IPS-11a (cell line): ENCODE measurements around the gene DUOX2.
"Not testable (repeated sequence)": the region's sequence is repeated elsewhere in the genome, so short reads cannot be mapped to it uniquely, and the experiment has no call there.

Experiments
- H3K4me3 ChIP-seq: one replicate; pipeline ENCODE4 v1.5.1; 2013; ENCODE audit warnings: low read depth, low read length, control low read depth

The DUOX2 gene

DNA sequence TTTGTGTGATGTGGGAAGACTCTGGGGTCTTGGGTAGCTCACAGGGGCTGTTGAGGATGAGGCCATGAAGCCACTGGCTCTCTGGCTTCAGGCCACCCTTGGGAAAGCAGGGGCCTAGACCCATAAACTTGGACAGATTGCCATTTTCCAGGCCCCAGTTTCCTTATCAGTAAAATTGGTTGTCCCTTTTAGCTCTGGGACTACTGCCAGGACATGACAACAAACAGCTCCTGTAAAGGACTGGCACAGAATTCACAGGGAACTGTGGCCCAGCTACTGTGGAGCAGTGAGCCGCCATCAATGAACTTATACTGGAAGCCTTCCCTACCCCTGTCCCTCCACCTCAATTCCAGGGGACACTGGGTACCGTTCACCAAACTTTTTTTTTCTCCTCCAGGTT is 36.6 kb downstream of the DUOX2 start:
- H3K4me3 ChIP-seq: not testable (repeated sequence)

DNA sequence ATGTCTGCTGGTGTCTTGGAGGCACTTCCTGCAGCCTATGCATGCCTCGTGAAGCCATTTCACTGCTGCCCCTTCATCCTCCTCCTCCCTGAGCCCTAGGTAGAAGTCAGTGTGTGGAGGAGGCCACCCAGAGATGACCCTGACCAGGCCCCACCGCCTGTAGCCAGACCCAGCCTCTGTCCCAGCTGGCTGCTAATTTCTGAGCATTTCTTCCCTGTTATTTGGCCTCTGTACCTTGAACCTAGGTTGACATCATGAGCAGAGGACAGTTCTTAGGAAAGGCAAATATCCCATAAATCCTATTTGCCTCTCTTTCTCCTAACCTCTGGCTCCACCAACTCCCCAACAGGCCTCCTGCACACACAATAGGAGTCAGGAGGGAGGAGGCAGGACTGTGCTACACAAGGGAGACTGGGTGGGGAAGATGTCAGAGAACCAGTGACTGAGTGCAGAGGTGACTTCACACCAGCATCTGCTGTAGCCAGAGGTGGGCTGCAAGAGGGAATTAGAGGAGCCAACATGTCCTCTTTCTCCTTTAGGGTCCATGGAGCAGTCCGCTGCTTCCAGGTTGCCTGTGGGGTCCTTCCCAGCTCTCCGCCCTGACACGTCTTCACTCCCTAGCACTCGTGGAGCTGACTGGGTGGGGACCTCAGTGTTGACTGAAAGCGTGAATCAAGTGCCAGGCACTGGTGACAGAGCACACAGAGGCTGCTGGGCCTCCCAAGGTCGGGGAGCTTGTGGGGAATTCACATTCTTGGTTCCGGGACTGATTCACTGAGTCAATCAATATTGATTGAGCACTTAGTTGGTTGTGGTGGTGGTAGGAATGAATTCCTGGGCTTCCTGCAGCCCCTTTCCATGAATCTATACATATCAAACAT is 38.3 kb downstream of the DUOX2 start:
- not testable (repeated sequence) for H3K4me3 ChIP-seq

DNA sequence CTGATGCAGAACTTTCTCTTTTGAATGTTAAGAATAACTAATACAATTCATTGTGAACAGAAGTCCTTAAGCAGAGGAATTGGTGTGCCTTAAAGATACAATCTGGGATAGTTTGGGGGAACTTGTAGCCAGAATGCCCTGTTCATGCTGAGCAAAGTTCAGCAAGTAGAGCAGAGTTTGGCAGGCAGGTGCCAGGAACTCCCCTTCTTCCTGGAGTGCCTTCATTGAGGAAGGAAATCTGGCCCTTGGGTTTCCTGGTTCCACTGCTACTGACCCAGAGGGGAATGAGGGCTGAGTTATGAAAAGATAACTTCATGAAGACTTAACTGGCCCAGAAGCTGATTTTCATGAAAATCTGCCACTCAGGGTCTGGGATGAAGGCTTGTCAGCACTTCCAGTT is 40.4 kb downstream of the DUOX2 start:
- H3K4me3 ChIP-seq: not testable (repeated sequence)

DNA sequence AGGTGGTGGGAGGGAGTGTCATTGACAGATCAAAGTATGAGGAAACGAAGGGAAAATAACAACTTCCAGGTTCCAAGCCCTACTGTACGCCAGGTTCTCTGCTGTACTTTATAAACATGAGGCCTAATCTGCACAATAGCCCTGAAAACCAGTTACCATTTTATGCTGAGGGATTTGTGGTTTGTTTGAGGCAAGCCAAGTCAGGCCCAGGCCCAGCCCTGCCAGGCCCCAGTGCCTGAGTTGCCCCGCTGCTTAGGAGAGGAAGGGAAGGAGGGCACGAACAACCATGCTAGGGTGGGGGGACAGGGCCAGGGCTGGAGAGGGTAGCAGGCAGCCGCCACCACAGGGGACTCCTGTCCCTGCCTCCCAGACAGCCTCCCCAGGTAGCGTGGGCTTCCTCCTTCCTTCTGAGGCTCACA is 44.0 kb downstream of the DUOX2 start:
- H3K4me3 ChIP-seq: not testable (repeated sequence)

DNA sequence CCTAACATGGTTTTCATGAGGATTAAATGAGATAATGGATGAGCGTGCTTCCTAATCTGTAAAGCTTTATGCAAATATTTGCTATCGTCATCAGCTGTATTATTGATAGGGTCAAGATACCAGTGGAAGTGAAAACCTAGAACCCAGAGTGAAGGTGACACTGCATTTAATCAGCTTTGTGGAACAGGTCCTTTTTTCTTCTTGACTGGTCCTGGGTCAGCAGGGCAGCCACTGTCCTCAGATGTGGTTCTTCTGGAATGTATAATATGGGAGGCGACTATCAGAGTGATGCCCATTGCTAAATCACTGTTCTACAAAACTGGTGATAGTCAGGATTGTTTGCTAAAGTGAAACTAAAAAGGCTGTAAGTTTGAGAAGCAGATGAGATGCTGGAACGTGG is 49.6 kb downstream of the DUOX2 start:
- H3K4me3 ChIP-seq: no peak overlapping the region

DNA sequence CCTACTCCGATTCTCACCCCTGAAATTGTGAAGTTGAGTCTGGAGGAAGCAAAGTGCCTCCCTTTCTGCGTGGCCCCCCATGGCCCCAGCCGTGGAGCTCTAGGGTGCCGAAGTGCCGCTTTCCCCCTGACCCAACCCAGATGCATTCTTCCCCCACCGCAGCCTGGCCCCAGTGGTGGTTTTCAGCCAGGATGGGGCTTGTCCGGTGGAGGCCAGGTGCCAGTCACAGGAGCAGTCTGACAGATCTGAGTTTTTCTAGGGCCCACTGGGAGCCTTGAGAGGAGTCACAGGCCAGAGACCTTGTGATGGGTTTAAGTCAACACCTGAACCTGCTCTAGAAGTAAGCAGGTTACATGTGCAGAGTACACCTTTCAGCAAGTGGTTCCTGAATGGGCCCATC is 51.7 kb downstream of the DUOX2 start:
- not testable (repeated sequence) for H3K4me3 ChIP-seq

DNA sequence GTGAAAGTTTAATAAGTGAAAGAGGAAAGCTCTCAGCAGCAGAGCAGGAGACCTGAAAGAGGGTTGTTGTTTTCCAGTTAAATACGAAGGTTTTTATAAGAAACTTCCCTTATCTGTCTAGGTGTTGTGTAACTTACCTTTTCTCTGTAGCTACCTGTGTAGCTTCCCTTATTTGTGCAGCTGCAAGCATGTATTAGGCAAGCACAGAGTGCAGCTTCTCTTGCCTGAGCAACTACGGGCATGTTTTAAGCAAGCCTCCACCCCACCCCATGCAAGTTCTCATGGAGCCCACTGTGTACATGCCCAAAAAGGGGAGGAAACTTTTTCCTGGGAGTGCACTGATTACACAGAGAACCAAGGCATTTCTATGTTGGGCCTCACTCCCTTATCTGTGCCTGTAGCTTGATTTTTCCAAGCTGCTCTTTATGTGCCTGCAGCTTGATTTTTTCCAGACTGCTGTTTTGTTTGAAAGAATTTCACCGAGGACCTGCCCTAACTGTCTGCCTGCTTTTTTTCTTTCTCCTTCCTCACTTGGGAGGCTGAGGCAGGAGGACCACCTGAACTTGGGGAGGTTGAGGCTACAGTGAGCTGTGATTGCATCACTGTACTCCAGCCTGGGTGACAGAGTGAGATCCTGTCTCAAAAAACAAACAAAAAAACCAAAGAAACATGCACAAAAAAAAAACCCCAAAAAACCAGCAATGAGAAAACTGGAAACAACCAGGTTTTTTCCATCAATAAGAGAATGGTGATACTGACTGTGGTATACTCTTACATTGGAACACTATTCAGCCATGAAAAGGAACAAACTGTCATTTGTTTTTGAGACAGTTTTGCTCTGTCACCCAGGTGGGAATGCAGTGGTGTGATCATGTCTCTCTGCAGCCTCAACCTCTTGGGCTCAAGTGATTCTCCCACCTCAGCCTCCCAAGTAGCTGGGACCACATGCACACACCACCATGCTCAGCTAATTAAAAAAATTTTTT is 55.0 kb downstream of the DUOX2 start:
- not testable (repeated sequence) for H3K4me3 ChIP-seq

DNA sequence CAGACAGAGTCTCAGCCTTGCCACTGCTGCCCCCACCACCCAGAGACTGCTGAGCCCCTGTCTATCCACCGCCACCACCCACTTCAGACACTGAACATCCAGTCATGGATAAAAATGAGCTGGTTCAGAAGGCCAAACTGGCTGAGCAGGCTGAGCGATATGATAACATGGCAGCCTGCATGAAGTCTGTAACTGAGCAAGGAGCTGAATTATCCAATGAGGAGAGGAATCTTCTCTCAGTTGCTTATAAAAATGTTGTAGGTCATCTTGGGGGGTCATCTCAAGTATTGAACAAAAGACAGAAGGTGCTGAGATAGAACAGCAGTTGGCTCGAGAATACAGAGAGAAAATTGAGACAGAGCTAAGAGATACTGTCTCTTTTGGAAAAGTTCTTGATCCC is 61.3 kb downstream of the DUOX2 start:
- not testable (repeated sequence) for H3K4me3 ChIP-seq

DNA sequence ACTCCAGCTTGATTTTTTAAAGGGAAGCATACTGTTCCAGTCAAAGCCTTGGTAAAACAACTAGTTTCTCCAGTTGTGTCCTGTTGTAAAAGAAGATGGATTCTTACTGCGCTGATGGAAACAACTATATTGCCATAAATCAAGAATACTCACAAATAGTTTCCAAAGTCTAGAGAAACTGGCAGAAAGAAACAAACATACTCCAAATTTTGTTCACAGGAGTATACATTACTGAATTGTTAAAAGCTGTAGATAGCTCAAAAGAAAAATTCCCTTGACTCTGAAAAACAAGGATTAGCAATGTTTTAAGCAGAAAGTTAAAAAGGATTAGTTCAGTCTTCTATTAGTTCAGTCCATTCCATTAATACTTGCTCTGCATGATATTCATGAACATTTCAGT is 63.4 kb downstream of the DUOX2 start:
- H3K4me3 ChIP-seq: no peak overlapping the region

DNA sequence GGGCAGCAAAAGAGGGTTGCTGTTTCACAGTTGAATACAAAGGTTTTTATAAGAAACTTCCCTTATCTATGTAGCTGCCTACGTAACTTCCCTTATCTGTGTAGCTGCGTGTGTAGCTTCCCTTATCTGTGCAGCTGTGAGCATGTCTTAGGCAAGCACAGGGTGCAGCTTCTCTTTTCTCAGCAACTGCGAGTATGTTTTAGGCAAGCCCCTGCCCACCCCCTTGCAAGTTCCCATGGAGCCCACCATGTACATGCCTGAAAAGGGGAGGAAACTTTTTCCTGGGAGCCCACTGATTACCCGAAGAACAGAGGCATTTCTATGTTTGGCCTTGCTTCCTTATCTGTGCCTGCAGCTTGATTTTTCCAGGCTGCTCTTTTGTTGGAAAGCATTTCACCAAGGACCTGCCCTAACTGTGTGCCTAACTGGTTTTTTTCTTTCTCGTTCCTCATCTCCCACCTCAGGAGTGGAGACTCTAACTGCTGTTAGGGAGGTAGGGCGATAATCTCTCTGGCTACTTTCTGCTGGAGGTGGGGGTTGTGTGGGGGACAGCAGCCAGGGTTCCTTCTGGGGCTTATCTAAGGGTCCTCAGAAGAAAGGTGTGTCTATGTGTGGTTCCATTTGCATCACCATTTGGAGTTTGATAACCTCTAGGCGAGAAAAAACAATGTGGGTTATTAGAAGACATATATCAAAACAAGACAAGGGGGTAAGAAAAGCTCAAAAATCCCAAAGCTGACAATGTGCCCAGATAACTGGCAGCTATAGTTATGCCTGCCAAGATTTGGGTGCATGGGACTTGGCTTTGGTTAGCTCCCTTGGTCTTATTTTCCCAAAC is 65.0 kb downstream of the DUOX2 start:
- H3K4me3 ChIP-seq: no peak overlapping the region

DNA sequence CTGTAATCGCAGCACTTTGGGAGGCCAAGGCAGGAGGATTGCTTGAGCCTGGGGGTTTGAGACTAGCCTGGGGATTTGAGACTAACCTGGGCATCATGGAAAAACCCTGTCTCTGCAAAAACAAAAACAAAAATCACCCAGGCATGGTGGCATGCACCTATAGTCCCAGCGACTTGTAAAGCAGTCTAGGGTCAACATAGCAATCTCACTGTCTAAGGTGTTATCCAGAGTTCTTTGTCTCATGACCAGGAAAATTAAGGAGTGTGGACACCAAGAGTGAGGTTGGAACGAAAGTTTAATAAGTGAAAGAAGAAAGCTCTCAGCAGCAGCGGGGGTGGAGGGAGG is 65.6 kb downstream of the DUOX2 start:
- not testable (repeated sequence) for H3K4me3 ChIP-seq

DNA sequence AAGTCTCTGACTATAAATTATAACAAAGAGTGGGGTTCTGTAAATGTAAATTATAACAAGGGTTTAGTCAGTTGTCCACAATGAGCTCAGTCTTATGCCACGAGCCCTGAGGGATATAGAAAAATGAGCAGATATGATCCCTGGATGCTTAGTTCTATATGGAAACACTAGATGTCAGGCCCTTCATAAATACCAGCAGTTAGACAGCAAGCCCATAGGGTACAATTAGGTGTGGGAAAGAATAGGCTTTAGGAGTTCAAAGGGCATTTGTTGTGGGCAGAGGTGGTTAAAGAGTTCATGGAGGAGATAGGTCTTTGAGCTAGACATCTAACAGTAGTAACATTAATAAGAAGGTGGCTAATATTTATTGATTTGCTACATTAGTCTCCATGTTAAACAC is 69.7 kb downstream of the DUOX2 start:
- not testable (repeated sequence) for H3K4me3 ChIP-seq

DNA sequence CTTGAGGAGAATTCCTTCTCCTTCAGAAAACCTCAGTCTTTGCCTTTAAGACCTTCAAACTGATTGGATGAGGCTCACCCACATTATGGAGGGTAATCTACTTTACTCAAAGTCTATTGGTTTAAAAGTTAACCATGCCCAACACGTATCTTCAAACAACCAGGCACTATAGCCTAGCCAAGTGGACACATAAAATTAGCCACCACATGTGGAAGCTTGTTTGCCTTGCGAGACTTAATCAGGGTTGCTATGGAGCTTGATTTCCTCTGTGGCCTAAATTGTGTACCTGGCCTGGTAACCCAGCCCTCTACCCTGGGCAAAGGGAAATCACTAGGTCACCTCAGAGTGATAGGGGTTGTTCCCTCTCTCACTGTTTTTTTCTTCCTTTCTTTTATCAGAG is 71.1 kb downstream of the DUOX2 start:
- not testable (repeated sequence) for H3K4me3 ChIP-seq
